Cardiac ventricle fibroblast (primary cell): ENCODE measurements around the gene MICAL3. TPM values are rescaled to one million over a fixed set of nuclear protein-coding genes. Genes with fewer than 3 reads are reported as not detected.

Experiments used
- total RNA-seq: library from RNA; depleted of rRNA; stranded (reverse); fragments of >200 nt; gene quantifications from 2 replicates; pipeline ENCODE4 v1.2.3, GENCODE V29; 2015

MICAL3 gene
- 7.9 and 12.5 TPM in 2 replicates for total RNA-seq

GRCh38 chr22:18024276-18024939, at the start of gene MICAL3:
MICAL3 (minus strand) TSS chr22:18024561; CDS start chr22:17906812, 117,749 bp downstream.

GRCh38 chr22:17774206-17774925, 250.0 kb downstream of the MICAL3 start, which contains the start of gene BID:
BID (minus strand) TSS chr22:17774469; CDS start chr22:17750116, 24,353 bp downstream.

Other genes with a start within 250 kb of the MICAL3 start
- gene PEX26, start 53.4 kb upstream of the MICAL3 start, total RNA-seq: 24.7 and 28.0 TPM in 2 replicates
- 0.12 and 0.29 TPM in 2 replicates for gene TUBA8, start 86.2 kb upstream of the MICAL3 start, total RNA-seq
- gene USP18, start 125.6 kb upstream of the MICAL3 start, total RNA-seq: 3.2 and 3.6 TPM in 2 replicates